UCSD-AML1 (cell line): ENCODE results near the gene ELL.

Experiments
- DNase-seq: peaks from one replicate; lab custom pipeline; 2025; ENCODE audit not compliant: unreplicated experiment; lab: John Stamatoyannopoulos, UW

The ELL gene

GRCh38 chr19:18473003-18473705 lies 48.7 kb downstream of the ELL start:
- DNase-seq, result no peak

DNA sequence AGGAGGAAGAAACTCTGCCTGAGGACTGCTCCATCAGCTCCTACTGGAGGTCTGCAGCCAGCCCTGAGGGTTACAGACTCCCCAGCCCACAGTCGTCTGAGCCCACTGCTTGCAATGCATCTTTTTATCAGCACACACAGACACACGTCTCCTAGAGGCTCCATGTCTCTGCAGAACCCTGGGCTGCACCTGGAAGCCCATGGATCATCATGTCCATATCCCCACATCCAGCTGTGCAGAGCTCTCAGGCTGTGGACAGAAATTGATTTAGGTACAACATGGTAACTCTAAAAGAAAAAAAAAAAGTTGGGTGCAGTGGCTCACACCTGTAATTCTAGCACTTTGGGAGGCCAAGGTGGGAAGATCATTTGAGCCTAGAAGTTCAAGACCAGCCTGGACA lies 51.1 kb downstream of the ELL start:
- no peak for DNase-seq

DNA sequence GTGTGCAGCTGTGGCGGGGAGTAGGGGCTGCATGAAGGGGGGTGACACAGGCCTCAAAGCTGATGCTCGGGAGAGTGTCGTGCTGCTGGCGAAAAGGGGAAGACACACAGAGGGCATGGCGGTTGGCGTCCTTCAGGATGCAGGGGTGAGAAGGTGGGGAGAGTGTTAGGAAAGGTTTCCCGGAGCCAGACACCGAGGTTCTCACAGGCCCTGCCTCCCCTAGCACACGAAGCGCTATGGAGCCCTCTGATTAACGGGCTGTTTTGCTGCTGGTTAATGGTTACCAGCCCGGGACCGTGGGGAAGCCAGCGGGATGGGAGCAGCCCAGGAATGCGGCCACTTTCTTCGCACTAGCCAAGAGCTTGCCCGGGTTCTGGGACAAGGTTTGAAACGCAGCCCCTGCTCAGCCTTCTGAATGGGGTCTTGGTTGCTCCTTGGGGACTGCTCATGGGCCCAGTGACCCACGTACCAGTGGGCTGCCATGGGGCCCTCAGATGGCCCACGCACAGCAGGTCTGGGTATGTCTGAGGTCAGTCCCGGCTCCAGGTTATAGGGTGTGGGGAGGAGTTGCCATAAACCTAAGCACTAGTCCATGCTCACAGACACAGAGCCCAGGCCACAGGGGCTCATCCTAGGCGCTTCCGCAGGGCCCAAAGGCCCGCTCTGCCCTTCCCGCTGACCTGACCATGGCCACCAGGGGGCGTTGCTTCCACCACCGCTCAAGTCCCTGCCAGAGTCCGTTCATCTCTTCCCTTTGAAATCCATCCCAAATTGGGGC lies 52.6 kb downstream of the ELL start:
- DNase-seq, result peak; percentile 54

GRCh38 chr19:18468517-18468916 lies 53.4 kb downstream of the ELL start:
- DNase-seq, result no peak

DNA sequence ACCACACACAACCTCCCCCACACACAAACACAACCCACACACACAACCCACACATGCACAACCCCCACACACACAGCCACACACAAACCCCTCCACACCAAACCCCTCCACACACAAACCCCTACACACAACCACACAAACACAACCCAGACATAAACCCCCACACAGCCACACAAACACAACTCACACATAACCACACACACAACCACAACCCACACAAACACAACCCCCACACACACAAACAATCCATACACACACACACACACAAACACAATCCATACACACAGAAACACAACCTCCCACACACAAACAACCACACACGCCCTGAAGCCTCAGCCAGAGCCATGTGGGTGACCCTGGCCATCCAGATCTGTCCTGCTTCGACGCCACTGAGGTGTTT lies 53.9 kb downstream of the ELL start:
- DNase-seq, result no peak

DNA sequence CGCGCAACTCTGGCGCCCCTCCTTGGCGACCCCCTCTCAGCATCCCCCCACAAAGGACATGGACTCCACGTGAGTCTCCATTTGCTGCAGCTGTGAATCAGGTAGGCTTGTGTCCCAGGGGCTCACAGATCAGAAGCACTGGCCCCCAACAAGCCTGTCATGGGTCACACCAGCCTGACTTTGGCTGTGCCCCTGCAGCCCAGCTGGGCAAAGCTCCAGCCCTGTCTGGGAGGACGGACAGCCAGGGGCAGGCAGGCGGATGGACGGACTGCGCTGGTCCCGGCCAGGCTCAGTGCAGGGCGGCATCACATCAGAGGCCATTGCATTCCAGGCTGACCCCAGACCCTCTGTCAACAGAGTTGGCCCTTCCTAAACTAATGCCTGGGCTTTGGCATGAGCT lies 55.5 kb downstream of the ELL start:
- no peak for DNase-seq

DNA sequence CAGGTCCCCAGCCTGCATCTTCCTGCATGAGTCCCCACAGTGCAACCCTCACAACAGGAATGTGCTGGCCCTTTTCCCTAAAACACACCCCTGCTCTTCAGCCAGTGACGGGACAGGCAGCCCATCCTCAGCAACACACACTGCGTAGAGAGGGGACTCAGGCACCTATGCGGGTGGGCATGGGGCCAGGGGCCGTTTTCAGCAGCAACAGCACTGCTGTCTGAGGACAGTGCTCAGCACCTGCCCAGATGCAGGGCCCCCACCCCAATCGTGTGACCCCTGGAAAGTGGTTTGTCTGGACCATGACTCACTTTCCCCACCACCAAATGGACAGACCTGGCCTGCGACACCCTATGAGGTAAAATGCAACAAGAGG lies 55.9 kb downstream of the ELL start:
- no peak for DNase-seq

DNA sequence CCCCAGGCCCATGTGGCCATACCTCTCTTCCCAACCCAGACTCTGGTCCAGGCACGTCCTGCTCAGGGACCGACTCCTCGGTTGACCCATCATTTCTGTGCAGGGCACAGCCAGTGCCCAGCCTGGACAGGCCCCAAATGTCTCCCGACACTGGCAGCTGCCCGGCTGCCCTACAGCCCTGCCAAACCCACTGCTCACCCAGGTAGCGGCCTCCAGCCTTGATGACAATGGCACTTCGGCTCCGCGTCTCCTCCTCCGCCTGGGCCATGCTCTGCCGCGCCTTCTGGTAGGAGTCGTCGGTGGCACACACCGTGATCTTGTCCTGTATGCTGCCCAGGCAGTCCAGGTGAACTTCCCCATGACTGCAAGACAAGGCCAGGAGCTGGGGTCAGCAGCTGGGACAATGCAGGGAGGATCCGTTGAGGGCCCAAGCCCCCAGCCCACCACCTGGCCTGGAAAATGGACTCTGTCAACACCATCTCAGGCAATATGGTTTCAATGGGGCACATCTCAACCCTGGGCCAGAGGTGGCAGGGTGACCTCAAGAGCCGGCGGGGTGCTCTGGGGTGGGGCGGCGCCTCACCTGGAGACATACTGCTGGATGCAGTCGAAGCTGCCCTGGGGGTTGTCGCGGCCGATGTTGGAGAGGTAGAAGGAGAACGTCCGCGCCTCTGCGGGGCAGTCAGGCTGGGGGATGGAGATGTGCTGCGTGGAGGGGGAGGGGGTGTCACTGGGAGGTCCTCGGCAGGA lies 56.5 kb downstream of the ELL start:
- DNase-seq, result no peak

DNA sequence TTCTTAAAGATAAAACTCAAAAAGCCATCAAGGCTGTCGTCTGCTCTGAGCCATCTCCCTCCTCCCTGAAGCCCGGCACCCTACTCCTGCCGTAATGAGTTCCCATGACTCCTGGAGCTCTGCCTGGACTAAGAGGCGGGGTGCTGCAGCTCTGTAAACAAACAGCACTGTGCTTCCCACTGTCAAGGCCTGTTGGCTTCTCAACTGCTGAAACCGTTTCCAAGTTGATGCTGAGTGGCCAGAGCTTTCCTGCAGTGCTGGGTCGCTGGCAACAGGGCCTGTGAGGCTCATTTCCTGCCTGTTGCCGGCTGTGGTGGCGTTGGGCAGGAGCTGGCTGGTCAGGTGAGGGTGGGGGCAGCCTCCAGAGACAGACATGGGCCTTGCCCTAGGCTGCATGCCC lies 57.2 kb downstream of the ELL start:
- DNase-seq, result peak; percentile 16

DNA sequence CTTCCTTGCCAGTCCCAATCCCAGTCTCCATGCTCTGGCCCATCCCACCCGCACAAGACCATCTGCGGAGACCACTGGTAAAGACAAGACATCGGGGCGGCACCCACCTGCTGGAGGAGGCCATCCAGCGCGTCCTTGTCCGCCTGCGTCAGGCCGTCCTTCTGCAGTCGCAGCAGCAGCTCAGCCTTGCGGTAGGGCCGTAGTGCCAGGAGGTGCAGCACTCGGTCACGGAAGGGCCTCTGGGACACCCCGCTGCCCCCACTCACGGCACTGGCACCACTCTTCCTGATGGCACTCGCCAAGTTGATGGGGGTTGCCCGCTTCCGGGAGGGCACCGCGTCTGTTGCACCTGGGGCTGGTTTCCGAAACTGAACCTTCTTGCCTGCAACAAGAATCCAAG lies 60.4 kb downstream of the ELL start:
- no peak for DNase-seq

- DNase-seq, result no peak
Observed at GRCh38 chr19:18460900-18461299, 61.0 kb downstream of the ELL start.

DNA sequence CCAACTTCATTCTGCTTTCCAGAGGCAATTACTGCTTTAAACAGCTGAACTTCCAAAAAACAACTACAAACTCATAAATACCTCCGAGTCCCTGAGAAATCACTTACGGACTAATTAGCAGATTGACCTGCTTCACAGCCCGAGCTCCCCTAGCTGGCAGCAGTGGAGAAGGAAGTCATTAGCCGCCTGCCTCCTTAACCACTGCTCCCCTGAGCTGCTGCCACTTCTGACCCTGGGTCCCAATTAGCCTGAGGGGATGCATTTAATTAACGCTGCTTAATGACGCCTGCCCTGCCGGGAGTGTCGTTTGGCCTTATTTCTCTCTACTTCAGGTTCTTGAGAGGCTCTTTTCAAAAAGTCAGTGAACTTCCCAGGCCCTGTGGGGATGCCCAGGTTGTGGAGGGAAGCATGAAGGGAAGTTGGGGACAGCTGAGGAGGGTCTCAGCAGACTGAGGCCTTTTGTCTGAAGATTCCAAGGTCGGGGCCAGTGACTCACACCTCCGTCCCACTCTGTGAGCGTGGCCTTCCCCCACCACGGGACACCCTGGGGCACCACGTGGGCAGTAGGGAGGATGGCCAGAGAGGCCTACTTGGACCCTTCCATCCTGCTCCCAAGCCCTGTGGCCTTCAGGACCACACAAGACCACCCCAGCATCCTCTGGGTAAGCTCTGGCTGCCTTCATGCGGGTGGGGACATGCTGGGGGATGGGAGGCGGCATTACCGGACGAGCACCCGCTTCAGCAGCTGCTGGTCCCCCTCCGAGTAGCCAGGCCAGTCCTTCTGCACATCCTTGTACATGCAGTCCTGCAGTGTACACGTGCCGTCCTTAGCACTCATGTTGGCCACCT lies 64.2 kb downstream of the ELL start:
- no peak for DNase-seq

DNA sequence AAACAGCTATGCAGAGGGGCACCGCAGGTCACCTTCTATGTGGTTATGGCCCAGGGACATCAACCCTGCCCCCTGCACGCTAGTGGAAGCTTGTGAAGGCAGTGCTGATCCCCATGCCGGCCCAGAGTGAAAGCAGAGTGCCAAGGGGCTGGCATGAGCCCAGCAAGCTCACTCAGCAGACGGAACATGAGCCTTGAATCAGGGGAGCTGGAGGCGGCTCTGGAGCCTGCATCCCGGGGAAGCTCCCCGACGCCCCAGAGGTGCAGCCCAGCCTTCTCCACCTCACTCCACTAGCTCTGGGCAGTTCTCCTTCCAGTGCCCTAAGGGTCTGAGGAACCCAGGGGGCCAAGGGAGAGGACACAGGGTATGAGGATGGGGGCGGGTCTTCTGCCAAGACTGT lies 64.9 kb downstream of the ELL start:
- no peak for DNase-seq

DNA sequence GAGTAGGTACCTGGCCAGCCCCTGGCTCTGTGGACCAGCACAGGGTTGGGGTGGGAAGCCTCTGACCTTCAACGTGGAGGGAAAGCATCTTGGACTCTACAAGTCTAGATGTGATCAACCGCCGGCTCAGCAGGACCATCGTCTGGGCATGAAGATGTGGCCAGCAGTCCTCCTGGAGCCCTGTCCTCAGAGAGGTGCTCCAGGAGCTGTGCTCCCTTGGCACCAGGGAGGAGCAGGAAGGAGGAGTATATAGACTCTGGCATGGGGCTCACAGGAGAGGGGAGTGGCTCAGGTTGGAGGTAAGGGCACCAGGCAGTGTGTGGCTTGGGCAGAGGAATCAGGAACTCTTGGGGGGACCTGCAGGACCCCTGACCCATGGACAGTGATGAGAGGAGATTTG lies 65.6 kb downstream of the ELL start:
- no peak for DNase-seq

DNA sequence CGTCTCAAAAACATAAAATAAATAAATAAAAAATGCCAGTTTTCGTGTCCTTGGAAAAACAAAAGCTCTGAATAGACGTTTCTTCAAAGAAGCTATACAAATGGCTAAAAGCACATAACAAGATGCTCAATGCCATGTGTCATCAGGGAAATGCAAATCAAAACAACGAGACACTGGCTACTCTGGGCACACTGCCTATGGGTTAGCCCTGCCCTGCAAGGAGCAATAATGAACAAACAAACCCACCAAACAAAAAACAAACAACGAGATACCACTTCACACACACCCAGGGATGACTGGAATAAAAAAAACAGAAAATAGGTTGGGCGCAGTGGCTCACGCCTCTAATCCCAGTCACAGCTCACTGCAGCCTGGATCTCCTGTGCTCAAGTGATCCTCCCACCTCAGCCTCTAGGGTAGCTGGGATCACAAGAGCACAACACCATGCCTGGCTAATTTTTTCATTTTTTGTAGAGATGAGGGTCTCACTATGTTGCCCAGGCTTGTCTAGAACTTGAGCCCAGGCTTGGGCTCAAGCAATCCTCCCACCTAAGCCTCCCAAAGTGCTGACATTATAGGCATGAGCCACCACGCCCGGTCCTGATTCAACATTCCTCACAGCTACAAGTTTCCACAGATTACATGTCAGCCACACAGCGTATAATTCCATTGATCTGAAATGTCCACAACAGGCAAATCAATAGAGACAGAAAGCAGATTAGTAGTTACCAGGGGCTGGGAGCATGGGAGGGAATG lies 68.4 kb downstream of the ELL start:
- no peak for DNase-seq

- no peak for DNase-seq
Observed at GRCh38 chr19:18452386-18452785, 69.5 kb downstream of the ELL start.

DNA sequence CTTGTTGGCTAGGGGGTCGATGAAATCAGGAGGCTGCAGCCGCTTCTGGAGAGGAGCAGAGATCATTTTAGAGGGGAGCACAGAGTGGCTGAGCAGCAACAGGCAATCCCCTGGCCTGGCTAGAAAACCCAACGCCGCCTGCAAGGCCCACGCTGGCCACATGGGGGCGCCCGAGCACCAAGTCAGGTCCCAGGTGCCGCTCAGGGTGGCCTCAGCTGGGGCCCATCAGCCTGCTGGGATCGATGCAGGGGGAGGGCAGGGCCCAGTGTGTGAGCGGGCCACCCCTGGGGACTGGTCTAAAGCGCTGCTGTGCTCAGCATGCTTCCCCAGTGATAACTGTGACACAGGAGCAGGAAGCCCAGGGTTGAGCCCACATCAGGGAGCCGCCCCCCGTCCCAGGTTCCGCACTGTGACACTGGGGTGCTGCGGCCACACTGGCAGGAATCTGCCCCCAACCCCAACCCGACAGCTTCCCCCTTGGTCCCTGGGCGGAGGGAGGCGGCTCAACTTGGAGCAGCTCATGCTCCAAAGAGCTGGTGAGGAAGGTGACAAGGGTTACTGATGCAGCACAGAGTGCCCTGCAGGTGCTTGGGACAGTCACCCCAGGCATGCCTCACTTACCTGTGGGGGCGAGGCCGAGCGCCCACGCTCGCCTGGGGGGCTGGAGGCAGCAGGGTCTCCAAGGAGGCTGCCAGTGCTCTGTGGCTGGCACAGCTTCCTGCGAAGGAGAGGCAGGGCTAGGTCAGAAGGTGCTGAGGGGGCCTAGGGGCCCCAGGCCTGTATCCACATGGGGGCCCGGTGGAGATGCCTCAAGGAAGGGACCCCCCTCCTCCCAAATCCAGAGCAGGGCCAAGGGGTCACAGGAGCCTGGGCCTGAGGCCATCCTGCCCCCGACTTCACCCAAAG lies 70.7 kb downstream of the ELL start:
- DNase-seq, result peak; percentile 77

- DNase-seq, result no peak
Observed at GRCh38 chr19:18450021-18450930, 71.6 kb downstream of the ELL start.
